NCI-H187 (cell line): Measurements from ENCODE around the gene COL20A1.

Source experiments
- DNase-seq, 2 experiments: peaks; one replicate each; lab custom pipeline; 2025; lab: John Stamatoyannopoulos, UW

The COL20A1 gene

DNA sequence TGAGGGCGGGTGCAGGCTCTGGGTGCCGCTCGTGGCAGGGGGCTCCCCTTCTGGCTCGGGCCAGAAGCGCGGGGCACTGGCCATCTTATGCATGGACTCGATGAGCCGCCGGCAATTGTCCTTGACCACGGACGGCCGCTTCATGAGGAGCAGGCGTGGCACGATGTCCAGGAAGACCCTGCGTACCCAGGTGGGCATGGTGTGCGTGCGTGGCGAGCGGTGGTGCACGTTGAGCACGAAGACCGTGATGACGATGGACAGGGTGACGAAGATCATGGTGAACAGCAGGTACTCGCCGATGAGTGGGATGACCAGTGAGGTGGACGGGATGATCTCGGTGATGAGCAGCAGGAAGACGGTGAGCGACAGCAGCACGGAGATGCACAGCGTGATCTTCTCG lies 57.2 kb downstream of the COL20A1 start:
- DNase-seq = no peak

GRCh38 chr20:63350597-63351325 lies 57.8 kb downstream of the COL20A1 start:
- no peak for DNase-seq

DNA sequence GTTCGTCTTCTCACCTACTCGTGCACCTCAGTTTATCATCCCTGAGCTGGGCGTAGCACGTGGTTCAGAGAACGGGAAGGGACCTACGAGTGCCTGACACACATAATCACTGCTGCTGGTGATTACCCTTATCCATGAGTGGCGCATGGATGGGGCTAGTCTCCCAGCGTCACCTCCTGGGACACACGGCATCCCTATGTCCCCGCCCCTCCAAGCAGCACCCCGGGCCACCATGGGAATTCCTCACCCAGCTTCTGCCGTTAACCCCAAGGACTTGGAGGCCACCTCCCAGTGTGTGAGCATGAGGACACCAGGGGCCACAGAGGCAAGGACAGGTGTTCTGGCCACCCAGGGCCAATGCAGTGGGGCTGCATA lies 58.3 kb downstream of the COL20A1 start:
- no peak for DNase-seq

GRCh38 chr20:63351811-63352591 lies 59.0 kb downstream of the COL20A1 start:
- DNase-seq = peak in 1 of 2 experiments; percentile 18

GRCh38 chr20:63352811-63353221 lies 59.8 kb downstream of the COL20A1 start:
- no peak for DNase-seq

- DNase-seq = no peak
These were observed 61.8 kb downstream of the COL20A1 start for GRCh38 chr20:63354636-63355350.

GRCh38 chr20:63355781-63356295 lies 62.9 kb downstream of the COL20A1 start:
- DNase-seq = no peak

DNA sequence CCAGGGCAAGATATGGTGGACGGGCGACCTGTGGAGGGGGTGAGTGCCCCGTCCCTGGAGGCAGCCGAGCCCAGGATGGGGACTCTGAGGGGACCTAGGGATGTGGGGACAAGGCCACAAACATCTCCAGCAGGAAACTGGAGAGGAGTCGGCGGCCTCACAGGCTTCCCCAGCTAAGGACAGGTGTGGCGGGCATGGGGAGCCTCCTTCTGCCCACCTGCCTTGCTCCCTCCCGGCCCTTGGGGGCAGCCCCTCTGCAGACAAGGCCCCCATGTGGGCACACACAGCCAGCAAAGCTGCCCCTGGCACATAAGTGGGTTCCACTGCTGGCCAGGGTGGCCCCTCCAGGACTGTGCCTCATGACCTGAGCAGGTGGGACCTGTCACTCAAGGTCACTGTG lies 63.5 kb downstream of the COL20A1 start:
- DNase-seq = no peak

DNA sequence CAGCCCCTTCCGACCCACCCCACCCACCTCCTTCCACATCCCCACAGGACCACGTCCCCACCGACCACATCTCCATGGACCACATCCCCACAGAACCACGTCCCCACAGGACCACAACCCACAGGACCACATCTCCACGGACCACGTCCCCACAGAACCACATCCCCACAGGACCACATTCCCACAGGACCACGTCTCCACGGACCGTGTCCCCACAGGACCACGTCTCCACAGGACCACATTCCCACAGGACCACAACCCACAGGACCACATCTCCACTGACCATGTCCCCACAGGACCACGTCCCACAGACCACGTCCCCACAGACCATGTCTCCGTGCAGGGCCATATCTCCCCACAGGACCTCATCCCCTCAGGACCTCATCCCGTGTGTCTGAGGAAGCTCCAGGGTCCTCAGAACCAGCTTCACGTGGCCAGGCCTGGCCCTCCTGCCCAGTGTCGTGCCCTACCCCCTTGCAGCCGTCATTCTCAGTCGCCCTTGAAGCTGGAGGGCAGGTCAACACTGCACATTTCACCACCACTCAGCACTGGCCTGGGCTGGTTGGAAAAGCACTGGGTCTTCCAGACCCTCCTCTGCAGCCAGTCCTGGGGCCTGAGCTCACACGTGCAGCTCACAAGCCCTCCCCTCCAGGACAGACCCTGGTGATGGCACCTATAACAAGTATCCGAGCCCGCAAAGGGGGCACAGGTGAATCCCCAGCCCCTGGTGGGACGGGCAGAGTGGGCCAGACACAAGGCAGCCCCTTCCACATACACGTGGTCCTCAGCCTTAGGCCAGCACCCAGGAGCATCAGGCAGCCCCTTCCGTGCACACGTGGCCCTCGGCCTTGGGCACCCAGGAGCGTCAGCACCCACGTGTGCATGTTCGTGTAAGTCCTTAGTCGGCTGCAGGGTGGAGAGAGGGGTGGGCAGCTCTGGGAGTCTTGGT lies 64.2 kb downstream of the COL20A1 start:
- no peak for DNase-seq

DNA sequence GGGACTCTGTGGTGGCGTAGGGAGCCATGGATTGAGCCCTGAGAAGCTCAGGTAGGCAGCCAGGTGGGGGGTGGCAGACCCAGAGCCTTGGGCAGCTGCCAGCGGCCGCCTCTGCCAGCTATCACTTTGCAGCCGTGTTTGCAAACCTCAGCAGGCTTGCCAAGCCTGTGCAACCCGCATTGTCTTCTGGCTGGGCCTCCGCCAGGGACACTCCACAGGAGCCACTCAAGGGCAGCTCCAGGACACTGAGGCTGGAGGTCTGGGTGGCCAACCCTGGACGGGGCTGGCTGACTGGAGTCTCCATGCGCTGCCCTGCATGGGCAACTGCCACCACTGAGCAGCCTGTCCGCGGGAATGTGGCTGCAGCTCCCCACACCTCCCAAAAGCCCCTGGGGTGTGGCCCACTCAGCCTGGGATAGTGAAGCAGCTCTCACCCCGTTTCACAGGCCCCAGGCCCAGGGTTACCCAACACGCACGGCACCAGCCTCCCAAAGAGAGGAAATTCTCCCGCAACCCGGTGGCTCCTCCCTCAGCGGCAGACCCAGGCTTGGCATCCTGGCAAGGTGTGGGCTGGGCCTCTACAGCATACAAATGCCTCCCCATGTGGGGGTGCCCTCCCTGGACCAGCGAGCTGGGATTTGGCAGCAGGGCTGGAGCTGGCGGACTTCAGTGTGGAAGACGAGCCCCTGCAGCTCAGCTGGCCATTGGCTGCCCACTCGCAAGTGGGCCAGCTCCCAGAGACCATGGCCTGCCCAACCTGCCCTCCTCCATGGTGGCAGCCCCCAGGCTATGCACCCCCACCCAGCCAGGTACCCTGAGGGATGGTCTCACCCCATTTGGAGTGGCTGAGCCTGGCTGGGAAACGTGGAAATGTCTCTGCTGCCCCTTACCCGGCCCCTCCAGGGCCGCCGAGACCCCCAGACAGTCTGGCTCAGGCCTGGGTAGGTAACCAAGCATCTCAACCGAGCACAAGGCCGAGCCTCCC lies 65.2 kb downstream of the COL20A1 start:
- DNase-seq = no peak

- no peak for DNase-seq
These were observed 66.4 kb downstream of the COL20A1 start for GRCh38 chr20:63359164-63359934.

GRCh38 chr20:63359937-63360849 lies 67.2 kb downstream of the COL20A1 start:
- DNase-seq = no peak

- DNase-seq = no peak
These were observed 68.0 kb downstream of the COL20A1 start, which contains the start of gene CHRNA4 for GRCh38 chr20:63360850-63361518. CHRNA4 (minus strand) TSS chr20:63361349; CDS start chr20:63361165, 184 bp downstream.

DNA sequence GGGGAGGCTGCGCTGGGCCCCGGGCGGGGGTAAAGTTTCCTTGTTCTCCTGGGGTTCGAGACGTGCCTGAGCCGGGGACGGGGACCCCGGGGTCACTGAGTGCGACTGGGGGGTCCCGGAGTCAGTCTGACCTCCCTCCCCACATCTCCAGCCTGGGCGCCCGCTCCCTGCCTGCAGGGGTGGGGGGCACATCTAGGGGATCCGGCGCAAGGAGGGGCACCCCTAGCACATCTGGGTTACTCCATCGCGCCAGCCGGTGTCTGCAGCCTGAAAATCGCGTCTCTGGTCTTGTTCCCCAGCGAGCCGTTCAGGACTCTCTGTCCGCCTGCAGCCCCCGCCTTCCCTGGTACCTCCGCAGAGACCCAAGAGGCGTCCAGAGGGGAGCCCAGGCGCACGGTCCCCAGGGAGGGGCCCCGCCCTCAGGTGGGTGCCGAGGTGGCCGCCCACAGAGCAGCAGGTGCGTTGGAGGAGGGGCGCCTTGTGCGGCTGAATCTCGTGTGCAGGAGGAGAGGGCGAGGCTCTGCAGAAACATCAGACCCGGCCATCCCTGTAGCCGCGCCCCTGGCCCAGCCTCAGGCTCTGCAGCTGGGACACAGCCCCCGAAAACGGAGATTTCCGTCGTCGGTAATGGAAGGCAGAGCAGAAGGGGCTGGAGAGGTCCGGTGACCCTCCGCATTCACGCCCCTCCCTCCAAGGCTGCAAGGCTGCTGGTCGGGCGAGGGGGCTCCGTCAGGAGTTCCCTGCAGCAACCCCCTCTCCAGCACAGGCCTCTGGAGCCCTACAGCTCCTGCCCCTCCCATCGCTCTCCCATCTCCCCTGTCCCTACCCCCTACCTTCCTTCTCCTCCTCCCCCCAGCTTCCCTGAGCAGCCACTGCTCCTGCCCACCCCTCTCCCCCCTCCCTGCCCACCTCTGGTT lies 68.8 kb downstream of the COL20A1 start:
- no peak for DNase-seq

GRCh38 chr20:63362436-63363009 lies 69.5 kb downstream of the COL20A1 start:
- no peak for DNase-seq
